Measurements from ENCODE around the gene CLPTM1L. TPM values are rescaled to one million over a fixed set of nuclear protein-coding genes. Genes with fewer than 3 reads are reported as not detected.
A peak's percentile ranks its signal among the peaks of the same experiment; 100 is the strongest.

Gene CLPTM1L
- total RNA-seq, 2 donors from 2014 or later = 68.0 to 89.4 TPM

DNA sequence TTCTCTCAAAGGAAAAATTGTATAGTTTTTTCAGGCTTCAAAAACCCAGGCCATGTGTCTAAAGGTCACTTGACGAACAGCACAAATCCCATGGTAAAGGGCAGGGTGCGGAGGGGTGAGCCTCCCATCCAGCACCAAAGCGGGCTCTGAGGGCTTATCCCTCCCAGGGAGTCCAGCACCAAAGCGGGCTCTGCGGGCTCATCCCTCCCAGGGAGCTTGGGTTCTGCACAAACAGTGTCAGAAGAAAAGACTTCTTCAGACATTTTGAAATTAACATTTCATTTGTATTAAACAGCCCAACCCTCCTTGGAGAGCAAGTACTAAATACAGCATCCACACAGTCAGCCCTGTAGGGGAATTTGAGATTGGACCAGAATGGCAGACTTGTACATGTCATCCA lies 43.0 kb upstream of the CLPTM1L start:
- TF ChIP-seq, protein P1, sequence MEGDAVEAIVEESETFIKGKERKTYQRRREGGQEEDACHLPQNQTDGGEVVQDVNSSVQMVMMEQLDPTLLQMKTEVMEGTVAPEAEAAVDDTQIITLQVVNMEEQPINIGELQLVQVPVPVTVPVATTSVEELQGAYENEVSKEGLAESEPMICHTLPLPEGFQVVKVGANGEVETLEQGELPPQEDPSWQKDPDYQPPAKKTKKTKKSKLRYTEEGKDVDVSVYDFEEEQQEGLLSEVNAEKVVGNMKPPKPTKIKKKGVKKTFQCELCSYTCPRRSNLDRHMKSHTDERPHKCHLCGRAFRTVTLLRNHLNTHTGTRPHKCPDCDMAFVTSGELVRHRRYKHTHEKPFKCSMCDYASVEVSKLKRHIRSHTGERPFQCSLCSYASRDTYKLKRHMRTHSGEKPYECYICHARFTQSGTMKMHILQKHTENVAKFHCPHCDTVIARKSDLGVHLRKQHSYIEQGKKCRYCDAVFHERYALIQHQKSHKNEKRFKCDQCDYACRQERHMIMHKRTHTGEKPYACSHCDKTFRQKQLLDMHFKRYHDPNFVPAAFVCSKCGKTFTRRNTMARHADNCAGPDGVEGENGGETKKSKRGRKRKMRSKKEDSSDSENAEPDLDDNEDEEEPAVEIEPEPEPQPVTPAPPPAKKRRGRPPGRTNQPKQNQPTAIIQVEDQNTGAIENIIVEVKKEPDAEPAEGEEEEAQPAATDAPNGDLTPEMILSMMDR (conservative IDR thresholded peaks at IDR 0.05) = no peak
- no peak for DNase-seq
- Mint-ChIP-seq H3K4me1 (peaks cover 4% of the 10 kb centered on the region), H3K27ac (no peak overlapping the region), H3K36me3 (ENCODE audit: low read depth) (no peaks in the 10 kb centered on the region), H3K27me3 (ENCODE audit: insufficient read depth) (peaks cover 61% of the 10 kb centered on the region), H3K4me3 (no peak overlapping the region), H3K9me3 (no peaks in the 10 kb centered on the region)
- H3K27me3 ChIP-seq (ENCODE audit: control insufficient read depth, insufficient read depth, low read length, poor library complexity, severe bottlenecking) = peaks cover 64% of the 10 kb centered on the region
- no peaks in the 10 kb centered on the region for H3K9me3 ChIP-seq (ENCODE audit: control insufficient read depth, low read length)
- no peak overlapping the region for H3K9ac ChIP-seq (ENCODE audit: extremely low read depth, low read length, poor library complexity, severe bottlenecking)
- H3K27ac ChIP-seq (ENCODE audit: low read depth, low read length) = no peak overlapping the region
- no peaks in the 10 kb centered on the region for H3K4me1 ChIP-seq (ENCODE audit: control insufficient read depth, insufficient read depth, low read length)
- H3K36me3 ChIP-seq (ENCODE audit: control insufficient read depth, insufficient read depth, low read length) = no peaks in the 10 kb centered on the region
- WGBS, 2 experiments (ENCODE audit: insufficient coverage in 1 of 2, insufficient read length in 1 of 2) = 90 to 95% methylated on average over 5 of the region's 5 CpGs
- H3K4me3 ChIP-seq (ENCODE audit: low read length) = no peak overlapping the region

DNA sequence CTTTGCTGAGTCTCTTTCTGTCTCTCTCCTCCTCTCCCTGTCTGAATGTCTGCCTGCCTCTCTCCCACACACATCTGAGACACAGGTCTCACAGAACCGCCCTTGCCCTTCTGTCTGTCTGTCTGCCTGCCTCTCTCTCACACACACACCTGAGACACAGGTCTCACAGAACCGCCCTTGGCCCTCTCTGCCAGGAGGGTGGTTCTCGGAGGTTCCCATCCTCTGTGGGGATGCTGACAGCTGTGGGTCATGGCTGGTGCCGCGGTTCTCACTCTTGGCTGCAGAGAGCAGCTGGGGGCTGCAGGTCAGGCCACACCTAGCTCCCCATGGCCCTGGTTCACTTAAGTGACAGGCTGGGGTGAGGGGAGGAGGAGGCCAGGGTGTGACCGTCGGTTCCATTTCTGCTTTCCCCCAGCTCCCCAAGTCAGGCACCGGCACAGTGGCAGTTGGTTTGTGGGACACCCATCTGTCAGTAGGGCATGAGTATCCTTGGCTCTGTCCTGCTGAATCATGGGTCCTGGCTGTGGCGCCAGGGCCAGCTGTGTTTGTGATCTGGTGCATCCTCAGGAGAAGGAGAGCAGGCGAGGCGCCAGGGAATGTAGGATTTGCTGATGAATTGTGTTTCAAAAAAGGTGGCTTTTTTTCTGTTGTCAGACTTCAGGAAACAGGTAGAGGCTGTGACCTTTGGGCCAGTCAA lies 42.3 kb upstream of the CLPTM1L start:
- peaks cover 65% of the 10 kb centered on the region for H3K27me3 Mint-ChIP-seq (ENCODE audit: insufficient read depth)

DNA sequence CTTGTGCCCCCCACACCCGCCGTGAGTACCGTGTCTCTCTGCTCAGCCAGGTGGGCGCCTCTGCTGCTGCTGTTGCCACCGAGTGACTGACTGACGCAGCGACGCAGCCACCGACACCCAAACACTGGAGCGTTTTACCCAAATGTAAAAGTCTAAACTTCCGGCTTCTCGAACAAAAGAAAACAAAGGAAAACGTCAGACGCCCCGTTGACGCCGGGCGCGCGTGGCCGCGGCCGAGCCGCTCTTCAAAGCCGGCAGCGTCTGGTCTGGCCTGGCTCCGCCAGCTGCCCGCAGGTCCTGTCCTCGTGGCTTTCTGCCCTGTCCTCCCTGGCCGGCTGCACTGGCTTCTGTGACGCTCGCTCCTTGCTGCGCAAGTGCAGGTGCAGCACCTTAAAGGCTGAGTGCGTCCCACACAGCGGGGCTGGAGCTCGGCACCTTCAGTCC lies 41.4 kb upstream of the CLPTM1L start:
- Mint-ChIP-seq H3K27ac (peak overlapping the region; percentile 88), H3K36me3 (ENCODE audit: low read depth) (no peaks in the 10 kb centered on the region), H3K4me1 (peaks cover 4% of the 10 kb centered on the region), H3K27me3 (ENCODE audit: insufficient read depth) (peaks cover 71% of the 10 kb centered on the region), H3K4me3 (peak overlapping the region; percentile 74), H3K9me3 (no peaks in the 10 kb centered on the region)
- TF ChIP-seq, protein P1 (conservative IDR thresholded peaks at IDR 0.05) = no peak
- Histone ChIP-seq H3K4me3 (ENCODE audit: low read length) (peak overlapping the region; percentile 79), H3K36me3 (ENCODE audit: control insufficient read depth, insufficient read depth, low read length) (no peaks in the 10 kb centered on the region), H3K27me3 (ENCODE audit: control insufficient read depth, insufficient read depth, low read length, poor library complexity, severe bottlenecking) (peaks cover 68% of the 10 kb centered on the region), H3K4me1 (ENCODE audit: control insufficient read depth, insufficient read depth, low read length) (no peaks in the 10 kb centered on the region), H3K9ac (ENCODE audit: extremely low read depth, low read length, poor library complexity, severe bottlenecking) (peak overlapping the region; percentile 45), H3K9me3 (ENCODE audit: control insufficient read depth, low read length) (no peaks in the 10 kb centered on the region), H3K27ac (ENCODE audit: low read depth, low read length) (peak overlapping the region; percentile 17)
- DNase-seq = peak; percentile 78
- WGBS, 2 experiments (ENCODE audit: insufficient coverage in 1 of 2, insufficient read length in 1 of 2) = 9 to 11% methylated on average over 20 to 36 of the region's 36 CpGs

More for the DNA sequence above, 42.3 kb upstream of the CLPTM1L start:
- H3K4me1 ChIP-seq (ENCODE audit: control insufficient read depth, insufficient read depth, low read length) = no peaks in the 10 kb centered on the region
- TF ChIP-seq, protein P1 (conservative IDR thresholded peaks at IDR 0.05) = no peak
- no peaks in the 10 kb centered on the region for H3K36me3 ChIP-seq (ENCODE audit: control insufficient read depth, insufficient read depth, low read length)
- Mint-ChIP-seq H3K27ac (no peak overlapping the region), H3K4me1 (peaks cover 4% of the 10 kb centered on the region), H3K4me3 (peak overlapping the region; percentile 74), H3K9me3 (no peaks in the 10 kb centered on the region), H3K36me3 (ENCODE audit: low read depth) (no peaks in the 10 kb centered on the region)
- DNase-seq = no peak
- H3K4me3 ChIP-seq (ENCODE audit: low read length) = no peak overlapping the region
- no peak overlapping the region for H3K27ac ChIP-seq (ENCODE audit: low read depth, low read length)
- no peaks in the 10 kb centered on the region for H3K9me3 ChIP-seq (ENCODE audit: control insufficient read depth, low read length)
- WGBS, 2 experiments (ENCODE audit: insufficient coverage in 1 of 2, insufficient read length in 1 of 2) = 86 to 92% methylated on average over 7 to 11 of the region's 11 CpGs
- no peak overlapping the region for H3K9ac ChIP-seq (ENCODE audit: extremely low read depth, low read length, poor library complexity, severe bottlenecking)
- peaks cover 64% of the 10 kb centered on the region for H3K27me3 ChIP-seq (ENCODE audit: control insufficient read depth, insufficient read depth, low read length, poor library complexity, severe bottlenecking)

All from endodermal cell (in vitro differentiated cells).